Adipose tissue (tissue), 3 donors: Measurements from ENCODE around the gene RACGAP1. TPM values are rescaled to one million over a fixed set of nuclear protein-coding genes. Genes with fewer than 3 reads are reported as not detected.
"Not testable (repeated sequence)": the region's sequence is repeated elsewhere in the genome, so short reads cannot be mapped to it uniquely, and the experiment has no call there.

Experiments
- H3K27ac ChIP-seq: one replicate; pipeline ENCODE4 v1.5.1; 2013; ENCODE audit warnings: low read depth, low read length
- WGBS, 3 donors: extraction: QIAGEN DNeasy Blood & Tissue Kit; methylation state at CpG; one replicate each; pipeline ENCODE4 v1.1.7; 2013; 5-methylcytosine and 5-hydroxymethylcytosine counted together
- polyA plus RNA-seq, 3 donors: library from polyadenylated mRNA; stranded (reverse); fragments of 200-250 nt; gene quantifications; one replicate each; pipeline ENCODE4 v1.2.3, GENCODE V29; 2013
- donor health status: healthy with polysubstance abuse.
- donor health status: Bipolar disorder and iron deficiency.
- donor health status: healthy.

The RACGAP1 gene
- polyA plus RNA-seq, 3 donors = 1.8 to 5.4 (median 3.0) TPM

DNA sequence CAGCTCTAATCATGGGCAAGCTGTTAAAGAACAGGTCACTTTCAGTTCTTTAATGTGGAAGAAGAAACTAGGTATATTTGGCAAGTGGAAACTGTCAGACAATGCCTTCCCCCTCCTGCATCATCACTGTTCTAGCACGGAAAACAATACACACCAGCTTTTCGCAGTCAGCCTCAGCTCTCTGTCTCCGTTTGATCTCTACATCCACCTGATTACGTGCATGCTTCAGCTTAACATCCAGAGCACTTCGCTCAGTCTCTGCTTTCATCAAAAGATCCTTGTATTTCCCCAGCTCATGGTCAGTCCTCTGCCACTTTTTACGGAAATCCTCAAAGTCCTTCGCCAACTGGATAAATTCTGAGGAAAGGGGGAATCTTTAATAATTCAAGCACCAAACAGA is 19.0 kb downstream of the RACGAP1 start:
- WGBS, 3 donors = 95 to 97% (median 96%) methylated on average over 7 of the region's 7 CpGs
- no peak overlapping the region for H3K27ac ChIP-seq

DNA sequence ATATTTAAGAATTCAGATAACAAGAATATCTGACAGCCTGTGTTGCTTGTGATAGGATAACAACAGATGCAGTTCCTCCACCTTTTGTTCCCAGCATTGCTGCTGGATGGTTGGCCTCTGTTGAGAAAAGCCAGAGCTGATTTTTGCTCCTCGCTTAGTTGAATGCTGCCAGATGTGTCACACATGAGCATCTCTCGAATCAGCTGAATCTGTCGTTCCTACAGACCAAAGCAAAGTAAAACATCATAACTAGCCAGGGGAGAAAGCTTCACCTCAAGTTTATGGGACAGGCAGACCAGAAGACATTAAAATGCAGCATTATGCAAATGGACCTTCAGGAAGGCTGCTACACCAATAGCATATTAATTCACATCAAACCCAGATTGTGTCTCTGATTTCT is 20.1 kb downstream of the RACGAP1 start:
- no peak overlapping the region for H3K27ac ChIP-seq
- WGBS, 3 donors = 77 to 88% (median 86%) methylated on average over 3 of the region's 3 CpGs

DNA sequence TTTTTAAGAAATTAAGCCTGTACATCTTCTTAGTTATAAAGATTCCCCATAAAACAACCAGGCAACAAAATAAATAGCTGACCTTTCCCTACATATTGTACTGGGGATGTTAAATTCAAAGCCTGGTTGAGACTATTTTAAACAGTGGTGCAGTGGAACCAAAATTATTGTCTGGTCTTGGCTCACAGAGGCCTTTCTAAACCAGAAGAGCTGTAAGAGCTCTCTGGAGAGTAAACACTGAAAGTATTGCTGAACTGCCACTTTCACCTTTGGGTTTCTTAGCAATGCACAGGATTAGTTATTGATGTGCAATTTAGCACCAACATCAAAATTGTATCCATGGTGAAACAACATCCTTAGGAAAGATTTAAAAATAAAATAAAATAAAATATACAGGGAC is 20.6 kb downstream of the RACGAP1 start:
- no peak overlapping the region for H3K27ac ChIP-seq

DNA sequence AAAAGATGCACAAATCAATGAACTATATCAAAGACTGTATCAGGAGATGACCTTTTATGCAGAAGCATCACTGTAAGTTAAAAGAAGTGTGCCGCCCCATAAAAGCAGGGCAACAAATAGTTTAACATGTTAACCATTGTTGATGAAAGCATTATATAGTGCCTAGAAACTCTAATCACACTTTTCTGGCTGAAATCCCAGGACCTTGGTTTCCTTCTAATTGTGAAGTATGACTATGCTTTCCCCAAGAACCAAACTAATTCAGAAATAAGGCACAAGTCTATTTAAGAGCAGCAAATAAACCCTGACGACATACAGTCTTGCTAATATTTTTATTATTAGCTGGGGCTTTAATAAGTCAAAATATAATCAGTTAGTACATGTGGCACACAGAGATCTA is 21.7 kb downstream of the RACGAP1 start:
- 75 to 88% (median 85%) methylated on average over 2 of the region's 2 CpGs for WGBS, 3 donors
- H3K27ac ChIP-seq = no peak overlapping the region

DNA sequence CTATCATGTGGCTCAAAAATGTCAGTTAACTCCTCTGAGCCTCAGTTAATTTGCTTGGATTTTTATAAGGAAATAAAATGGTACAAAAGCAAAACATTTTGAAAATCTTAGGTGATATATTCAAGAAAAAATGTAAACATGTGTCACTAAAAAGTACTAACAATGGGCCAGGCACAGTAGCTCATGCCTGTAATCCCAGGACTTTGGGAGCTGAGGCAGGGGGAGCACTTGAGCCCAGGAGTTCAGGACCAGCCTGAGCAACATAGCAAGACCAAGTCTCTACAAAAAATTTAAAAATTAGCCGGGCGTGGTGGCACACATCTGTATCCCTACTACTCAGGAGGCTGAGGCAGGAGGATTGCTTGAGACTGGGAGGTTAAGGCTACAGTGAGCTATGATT is 26.8 kb downstream of the RACGAP1 start:
- 94 to 96% (median 95%) methylated on average over 2 of the region's 2 CpGs for WGBS, 3 donors
- H3K27ac ChIP-seq = no peak overlapping the region

DNA sequence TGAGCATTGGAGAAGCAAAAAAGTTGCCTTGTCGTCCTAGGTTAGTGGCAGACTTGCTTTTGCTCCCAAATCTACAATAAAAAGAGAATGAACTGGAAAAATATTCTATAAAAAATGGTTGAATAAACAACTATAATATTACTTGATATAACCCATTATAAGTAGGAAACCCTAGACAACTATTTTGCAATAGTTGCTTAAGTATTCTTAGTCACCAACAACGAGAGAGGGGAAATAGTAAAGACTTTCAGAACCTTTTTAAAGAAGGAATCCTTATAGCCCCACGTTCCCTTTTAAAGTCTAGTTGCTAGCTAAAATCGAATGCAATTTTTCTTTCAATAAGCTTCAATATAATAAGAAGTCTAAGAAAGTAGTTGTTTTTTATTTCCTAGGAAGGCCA is 35.0 kb downstream of the RACGAP1 start:
- H3K27ac ChIP-seq = no peak overlapping the region
- WGBS, 3 donors = 64 to 84% (median 75%) methylated on average over 4 of the region's 4 CpGs

DNA sequence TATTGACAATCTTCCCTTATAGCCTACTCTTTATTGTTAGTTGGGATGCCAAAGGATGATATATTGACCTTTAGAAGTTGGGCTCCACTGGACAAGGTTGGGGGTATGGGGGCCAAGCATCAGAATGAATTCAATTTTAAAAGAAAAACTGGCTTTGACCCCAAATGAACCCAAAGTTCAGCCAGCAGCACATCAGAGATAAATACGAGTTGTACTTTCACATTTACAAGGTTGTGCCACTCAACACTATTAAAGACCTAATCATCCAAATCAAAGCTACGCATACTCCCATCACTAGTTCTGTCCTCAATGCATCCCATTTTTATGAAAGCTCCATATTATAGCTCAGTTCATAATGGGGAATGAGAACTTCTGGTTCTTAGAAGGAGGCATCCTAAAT is 35.9 kb downstream of the RACGAP1 start:
- H3K27ac ChIP-seq = not testable (repeated sequence)

DNA sequence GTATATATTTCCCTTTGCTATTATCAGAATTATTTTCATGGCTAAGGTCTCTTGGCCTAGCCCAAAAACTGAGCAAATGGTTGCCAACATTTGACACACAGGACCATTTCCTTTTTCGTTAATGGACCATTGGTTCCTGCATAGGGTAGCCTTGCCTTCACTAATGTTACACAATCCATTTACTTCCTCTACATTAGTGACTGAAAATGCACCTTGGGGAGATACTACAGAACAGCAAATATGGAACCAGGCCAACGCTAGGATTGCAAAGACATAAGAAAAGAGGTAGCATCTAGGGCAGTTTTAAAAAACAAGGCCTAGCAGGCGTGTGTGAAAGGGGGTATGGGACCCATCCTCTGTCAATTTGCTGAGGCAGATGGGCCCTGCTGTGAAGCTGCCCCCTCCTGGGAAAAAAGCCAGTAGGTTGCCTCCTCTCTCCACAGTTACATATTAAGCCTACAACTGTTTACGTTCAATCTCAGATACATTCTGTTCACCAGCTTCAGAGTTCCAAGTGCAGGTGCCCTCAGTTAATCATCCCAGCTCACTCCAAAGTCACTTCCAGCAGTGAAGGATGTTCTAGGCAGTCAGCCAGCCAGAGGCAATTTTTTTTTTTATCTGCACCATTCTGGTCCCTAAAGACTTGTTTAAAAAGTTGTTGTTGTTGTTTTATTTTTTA is 37.5 kb downstream of the RACGAP1 start:
- H3K27ac ChIP-seq = no peak overlapping the region
- 59 to 69% (median 69%) methylated on average over 4 of the region's 4 CpGs for WGBS, 3 donors

More for the DNA sequence above, 35.9 kb downstream of the RACGAP1 start:
- 85 to 98% (median 96%) methylated on average over 2 of the region's 2 CpGs for WGBS, 3 donors

DNA sequence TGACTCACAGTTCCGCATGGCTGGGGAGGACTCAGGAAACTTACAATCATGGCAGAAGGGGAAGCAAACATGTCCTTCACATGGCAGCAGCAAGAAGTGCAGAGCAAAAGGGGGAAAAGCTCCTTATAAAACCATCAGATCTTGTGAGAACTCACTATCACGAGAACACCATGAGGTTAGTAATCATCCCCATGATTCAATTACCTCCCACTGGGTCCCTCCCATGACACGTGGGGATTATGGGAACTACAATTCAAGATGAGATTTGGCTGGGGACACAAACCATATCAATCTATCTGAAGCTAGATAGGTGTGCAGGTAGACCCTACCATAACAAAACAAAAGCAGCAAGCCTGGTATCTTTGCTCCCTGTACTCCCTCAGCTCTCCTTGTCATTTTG is 38.8 kb downstream of the RACGAP1 start:
- 82 to 95% (median 92%) methylated on average over 3 of the region's 3 CpGs for WGBS, 3 donors
- H3K27ac ChIP-seq = not testable (repeated sequence)

DNA sequence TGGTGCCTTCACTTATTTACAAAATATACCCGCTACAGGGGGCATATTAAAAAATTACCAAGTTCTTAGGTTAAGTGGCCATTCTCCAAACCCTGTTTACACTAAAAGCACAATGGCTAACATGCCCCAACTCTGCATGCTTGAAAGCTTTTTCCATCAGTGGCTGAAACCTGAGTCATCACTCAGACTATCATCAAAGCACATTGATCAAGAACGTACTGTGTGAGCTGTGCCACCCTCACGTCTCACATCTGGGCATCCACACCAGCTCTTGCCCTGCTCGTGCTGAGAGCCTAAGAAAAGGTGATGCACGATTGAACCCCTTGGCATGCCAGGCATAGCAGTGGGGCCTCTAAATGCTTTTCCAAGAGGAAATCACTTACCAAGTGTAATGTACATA is 39.3 kb downstream of the RACGAP1 start:
- H3K27ac ChIP-seq = no peak overlapping the region
- WGBS, 3 donors = 91 to 96% (median 95%) methylated on average over 5 of the region's 5 CpGs

DNA sequence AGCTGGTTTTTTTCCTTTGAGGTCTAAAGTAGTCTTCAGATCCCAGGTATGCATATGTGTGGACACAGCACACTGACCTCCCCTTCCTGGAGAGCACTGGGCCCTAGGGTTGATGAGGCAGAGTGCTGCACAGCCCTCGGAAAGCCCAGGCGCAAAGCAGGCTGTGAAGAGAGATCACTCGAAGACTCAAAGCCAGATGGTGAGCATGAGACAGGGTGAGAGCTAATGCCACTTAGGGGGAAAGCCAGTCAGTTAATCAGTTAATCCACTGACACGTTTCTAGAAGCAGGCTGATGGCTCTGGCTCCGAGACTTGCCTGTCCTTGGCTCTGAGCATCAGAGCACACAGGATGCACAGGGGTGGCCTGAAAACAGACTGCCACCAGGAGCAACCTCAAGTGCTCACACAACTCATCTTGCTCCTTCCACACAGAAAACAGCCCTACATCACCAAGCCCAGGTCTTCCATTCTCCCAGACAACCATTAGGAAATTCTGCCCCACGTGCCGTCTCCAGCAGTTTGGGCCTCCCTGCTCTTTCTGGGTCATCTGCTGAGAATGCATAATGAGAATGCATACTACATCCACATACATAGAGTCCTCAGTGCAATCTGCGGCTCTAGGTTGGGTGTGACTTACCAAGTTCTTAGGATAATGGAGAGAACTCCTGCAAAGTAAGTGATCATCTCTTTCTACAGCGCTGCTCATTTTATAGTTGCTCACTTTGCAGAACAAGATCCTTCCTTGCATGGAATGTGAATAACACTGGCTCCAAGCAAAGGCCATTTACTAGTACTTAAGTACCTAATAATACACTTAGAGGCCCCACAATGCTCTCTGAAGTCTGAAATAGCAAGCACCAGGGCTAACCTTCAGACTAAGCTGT is 40.6 kb downstream of the RACGAP1 start:
- H3K27ac ChIP-seq = no peak overlapping the region
- 85 to 96% (median 93%) methylated on average over 9 of the region's 9 CpGs for WGBS, 3 donors

DNA sequence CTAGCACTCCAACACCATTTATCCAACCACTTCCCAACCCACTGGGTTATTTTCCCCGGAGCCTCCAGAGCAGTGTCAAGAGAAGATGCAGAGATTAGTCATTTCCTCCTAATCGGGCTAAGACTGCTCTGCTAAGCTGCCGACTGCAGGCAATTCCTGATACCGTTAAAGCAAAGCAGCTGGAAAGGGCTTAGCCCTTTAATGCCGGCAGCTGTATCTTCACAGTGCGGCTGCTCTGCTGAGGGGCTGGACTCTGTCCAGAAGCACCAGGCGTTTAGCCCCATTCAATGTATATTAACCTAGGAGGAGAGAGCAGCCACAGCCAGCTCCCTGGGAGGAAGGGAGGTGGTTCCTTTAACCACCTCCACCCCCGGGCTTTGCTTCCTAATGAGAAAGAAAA is 41.4 kb downstream of the RACGAP1 start:
- no peak overlapping the region for H3K27ac ChIP-seq
- 8 to 14% (median 9%) methylated on average over 8 of the region's 8 CpGs for WGBS, 3 donors

DNA sequence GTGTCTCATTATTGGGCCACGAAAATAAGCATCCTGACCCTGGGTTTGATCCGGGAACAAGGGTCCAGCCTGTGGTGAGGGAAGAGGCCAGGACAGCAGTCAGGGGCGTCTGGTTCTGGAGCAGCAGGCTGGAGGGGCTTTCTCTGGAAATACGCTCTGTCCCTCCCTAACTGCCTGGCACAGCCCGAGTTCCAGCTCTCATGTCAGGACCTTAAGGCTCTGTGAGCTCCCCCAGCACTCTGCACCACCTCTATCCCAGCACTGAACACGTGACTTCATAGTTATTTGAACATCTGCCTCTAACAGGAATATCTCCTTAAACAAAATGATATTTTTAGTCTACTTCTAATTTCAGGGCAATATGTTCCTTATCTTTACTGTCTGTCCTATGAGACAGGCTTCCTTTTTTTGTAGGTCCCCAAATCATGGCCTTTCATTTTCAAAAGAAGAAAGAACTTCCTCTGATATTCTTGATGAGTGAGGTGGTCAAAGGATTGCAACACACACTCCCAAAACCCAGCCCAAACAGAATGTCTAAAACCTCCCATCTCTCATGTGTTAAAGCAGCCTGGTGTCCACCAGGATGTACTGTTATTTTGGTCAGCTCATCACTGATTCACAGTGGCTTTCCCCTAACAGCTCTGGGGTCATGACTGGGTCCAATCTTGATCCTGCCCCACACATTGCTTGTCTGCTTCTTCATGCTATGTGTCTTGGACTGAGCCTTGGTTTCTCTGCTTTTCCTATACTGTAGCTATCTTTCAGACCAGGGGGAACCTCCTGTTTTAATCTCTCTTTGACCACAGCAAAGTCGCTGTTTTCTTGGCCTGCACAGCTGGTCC is 42.8 kb downstream of the RACGAP1 start:
- H3K27ac ChIP-seq = no peak overlapping the region
- WGBS, 3 donors = 85 to 88% (median 86%) methylated on average over 7 of the region's 7 CpGs

DNA sequence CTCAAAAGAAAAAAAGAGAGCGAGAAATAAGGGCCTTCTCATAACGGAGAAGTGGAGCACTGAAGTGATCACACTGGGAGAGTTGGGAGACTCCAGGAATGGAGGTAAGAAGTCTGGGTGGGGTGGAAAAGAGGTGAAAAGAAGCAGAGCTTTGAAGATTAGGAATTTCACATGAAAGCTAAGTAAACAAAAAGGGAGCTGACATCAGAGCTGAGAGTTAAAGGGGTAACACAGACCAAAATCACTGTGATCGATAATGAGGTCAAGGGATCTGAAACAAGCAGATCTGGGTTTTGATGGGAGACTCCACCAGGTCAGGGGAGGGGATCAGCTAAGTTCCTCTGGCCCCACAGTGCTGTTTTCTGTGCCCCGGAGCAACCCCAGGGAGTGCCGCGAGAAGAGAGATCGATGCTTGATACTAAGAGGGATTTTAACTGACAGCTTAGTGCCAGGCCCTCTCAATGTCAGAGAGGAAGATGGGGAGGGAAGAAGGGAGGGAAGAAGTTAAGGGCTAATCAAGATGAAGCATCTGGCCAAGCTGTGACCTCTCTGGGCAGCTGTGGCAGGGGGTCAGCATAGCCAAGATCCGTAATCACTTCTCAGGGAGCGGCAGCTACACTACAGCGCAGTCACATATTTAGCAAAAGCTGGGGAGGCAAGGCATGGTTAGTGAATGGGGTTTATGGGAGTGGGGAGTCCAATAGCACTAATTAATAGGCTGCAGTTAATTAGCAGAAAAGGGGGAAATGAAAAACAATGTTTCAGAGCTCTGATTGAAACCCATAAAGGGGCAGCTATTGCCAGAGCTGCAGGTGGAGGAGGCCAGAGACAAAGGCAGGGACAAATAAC is 44.6 kb downstream of the RACGAP1 start:
- H3K27ac ChIP-seq = no peak overlapping the region

DNA sequence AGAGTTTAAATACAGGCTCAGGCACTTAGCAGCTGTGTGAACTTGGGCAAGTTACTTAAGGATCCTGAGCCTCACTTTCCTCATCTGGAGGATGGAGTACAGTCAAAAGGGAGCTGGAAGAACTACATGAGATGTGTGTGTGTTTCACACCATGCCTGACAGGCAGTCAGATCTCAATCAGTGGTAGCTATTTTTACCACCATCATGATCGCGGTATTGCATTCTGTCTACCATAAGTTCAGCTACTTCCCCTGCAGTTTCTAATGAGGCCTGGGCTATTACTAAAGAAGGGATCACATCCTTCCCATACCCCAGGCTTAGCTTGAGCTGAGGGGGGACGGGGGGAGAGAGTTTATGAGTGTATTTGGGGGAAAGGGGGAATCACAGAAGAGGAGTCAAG is 45.5 kb downstream of the RACGAP1 start:
- WGBS, 3 donors = 83 to 84% (median 84%) methylated on average over 3 of the region's 3 CpGs
- H3K27ac ChIP-seq = no peak overlapping the region

More for the DNA sequence above, 44.6 kb downstream of the RACGAP1 start:
- WGBS, 3 donors = 83 to 97% (median 92%) methylated on average over 10 of the region's 10 CpGs

DNA sequence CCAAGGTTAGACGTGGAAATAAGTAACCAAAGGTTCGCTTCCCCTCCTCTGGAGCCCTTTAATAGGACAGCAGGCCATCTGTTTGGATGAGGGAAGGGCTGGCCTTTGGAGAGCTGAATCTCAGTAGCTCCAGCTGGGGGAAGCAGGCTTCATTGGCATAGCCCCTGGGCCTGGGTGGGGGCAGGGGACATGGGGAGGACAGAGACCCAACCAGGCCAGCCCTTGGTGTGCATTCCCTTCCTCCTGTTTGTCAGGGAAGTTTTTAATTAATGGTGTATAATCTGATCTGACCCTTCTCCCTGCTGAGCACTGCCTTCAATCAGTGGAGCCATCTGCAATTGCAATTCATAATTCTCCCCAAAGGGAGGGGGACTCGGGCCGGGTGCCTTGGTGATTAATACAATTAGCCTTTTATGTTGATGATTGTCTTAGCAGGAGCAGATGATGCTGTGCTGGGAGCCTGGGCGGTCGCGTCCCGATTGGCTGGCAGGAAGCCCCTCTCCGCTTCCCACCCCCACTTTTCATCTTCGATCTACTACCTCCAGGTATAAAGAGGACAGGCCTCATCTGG is 46.2 kb downstream of the RACGAP1 start:
- H3K27ac ChIP-seq = no peak overlapping the region
- 79 to 86% (median 82%) methylated on average over 10 of the region's 10 CpGs for WGBS, 3 donors

DNA sequence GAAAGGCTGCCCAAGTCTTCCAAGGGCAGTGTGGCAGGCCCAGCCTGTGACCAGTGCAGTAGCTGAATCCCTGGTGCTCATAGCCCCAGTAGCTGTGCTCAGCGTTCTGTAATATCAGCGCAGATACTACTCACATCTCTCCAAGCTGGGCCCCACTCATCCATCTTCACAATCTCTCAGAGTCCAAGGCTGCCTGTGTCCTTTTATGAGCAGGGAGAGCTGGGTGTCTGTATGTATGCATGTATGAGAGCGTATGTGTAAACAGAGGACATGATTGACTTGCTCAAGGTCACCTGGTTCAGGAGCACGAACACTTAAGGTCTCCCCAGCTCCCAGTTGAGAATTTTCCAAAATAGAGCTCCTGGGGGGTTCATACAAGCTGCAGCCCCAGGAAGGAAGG is 47.2 kb downstream of the RACGAP1 start:
- 40 to 88% (median 83%) methylated on average over 4 of the region's 4 CpGs for WGBS, 3 donors
- no peak overlapping the region for H3K27ac ChIP-seq

DNA sequence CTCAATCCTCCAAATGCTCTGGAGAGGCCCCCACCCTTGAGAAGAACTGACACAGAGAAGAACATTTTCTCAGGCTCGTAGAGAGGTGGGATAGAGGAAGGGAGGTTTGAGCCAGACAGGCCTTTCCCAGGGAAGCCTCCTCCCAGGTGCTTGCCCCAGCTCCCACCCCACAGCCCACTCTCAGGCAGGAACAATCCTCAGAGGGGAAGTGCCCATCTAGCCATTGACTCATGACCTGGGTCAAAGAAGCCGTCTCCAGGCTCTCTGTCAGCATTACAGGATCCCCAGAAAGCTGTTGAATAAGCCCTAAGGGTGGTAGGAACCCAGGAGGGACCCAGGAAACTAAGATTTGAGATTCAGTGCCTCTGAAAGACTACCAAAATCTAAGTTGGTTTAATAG is 48.7 kb downstream of the RACGAP1 start:
- no peak overlapping the region for H3K27ac ChIP-seq
- WGBS, 3 donors = 78 to 88% (median 82%) methylated on average over 2 of the region's 2 CpGs
